Measurements from ENCODE around the gene ZNF430.

GRCh38 chr19:21028969-21029268 is 8.5 kb downstream of the ZNF430 start:
- TF ChIP-seq, protein P1, sequence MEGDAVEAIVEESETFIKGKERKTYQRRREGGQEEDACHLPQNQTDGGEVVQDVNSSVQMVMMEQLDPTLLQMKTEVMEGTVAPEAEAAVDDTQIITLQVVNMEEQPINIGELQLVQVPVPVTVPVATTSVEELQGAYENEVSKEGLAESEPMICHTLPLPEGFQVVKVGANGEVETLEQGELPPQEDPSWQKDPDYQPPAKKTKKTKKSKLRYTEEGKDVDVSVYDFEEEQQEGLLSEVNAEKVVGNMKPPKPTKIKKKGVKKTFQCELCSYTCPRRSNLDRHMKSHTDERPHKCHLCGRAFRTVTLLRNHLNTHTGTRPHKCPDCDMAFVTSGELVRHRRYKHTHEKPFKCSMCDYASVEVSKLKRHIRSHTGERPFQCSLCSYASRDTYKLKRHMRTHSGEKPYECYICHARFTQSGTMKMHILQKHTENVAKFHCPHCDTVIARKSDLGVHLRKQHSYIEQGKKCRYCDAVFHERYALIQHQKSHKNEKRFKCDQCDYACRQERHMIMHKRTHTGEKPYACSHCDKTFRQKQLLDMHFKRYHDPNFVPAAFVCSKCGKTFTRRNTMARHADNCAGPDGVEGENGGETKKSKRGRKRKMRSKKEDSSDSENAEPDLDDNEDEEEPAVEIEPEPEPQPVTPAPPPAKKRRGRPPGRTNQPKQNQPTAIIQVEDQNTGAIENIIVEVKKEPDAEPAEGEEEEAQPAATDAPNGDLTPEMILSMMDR (IDR thresholded peaks at IDR 0.05), result no peak
- no peak for TF ChIP-seq POLR2A (IDR thresholded peaks at IDR 0.05)
